DOHH2 (cell line): ENCODE measurements around the gene PUM2.

Experiments used
- EZH2phosphoT487 ChIP-seq: fragments of 200-600 bp; sonication (generic); IDR thresholded peaks from 2 replicates; pipeline ENCODE4 v1.6.1; 2017; ENCODE audit warnings: borderline replicate concordance, mild to moderate bottlenecking, antibody characterized with exemption, low read length, moderate library complexity, mixed read lengths
- TF ChIP-seq, protein P1 (sequence below): fragments of 200-600 bp; sonication (generic); IDR thresholded peaks from one replicate; pipeline ENCODE4 v1.5.1; 2014; ENCODE audit warnings: antibody characterized with exemption, mild to moderate bottlenecking, low read depth, low read length; ENCODE audit not compliant: poor library complexity, severe bottlenecking

- TF ChIP-seq, protein P1, sequence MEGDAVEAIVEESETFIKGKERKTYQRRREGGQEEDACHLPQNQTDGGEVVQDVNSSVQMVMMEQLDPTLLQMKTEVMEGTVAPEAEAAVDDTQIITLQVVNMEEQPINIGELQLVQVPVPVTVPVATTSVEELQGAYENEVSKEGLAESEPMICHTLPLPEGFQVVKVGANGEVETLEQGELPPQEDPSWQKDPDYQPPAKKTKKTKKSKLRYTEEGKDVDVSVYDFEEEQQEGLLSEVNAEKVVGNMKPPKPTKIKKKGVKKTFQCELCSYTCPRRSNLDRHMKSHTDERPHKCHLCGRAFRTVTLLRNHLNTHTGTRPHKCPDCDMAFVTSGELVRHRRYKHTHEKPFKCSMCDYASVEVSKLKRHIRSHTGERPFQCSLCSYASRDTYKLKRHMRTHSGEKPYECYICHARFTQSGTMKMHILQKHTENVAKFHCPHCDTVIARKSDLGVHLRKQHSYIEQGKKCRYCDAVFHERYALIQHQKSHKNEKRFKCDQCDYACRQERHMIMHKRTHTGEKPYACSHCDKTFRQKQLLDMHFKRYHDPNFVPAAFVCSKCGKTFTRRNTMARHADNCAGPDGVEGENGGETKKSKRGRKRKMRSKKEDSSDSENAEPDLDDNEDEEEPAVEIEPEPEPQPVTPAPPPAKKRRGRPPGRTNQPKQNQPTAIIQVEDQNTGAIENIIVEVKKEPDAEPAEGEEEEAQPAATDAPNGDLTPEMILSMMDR, result no peak
- no peak for TF ChIP-seq EZH2phosphoT487
These were observed 18.7 kb upstream of the PUM2 start for GRCh38 chr2:20369366-20369765.
